Renal pelvis (tissue), 4 donors: ENCODE measurements around the gene RELN. TPM values are rescaled to one million over a fixed set of nuclear protein-coding genes. Genes with fewer than 3 reads are reported as not detected.

ENCODE experiments used
- DNase-seq: peaks from one replicate; pipeline ENCODE4 v3.0.0-alpha.2; 2013
- polyA plus RNA-seq, 3 donors: library from polyadenylated mRNA; unstranded; fragments of 120-200 nt; gene quantifications; one replicate each; pipeline ENCODE4 v1.2.1, GENCODE V29; 2013; ENCODE audit not compliant: insufficient read length in 3 of 3

RELN gene
- polyA plus RNA-seq, 3 donors: 7.1 to 14.8 (median 13.8) TPM

GRCh38 chr7:103718482-103719061, 270.9 kb downstream of the RELN start:
- DNase-seq: no peak

- no peak for DNase-seq
These were observed 271.9 kb downstream of the RELN start for GRCh38 chr7:103717574-103717973.

- no peak for DNase-seq
These were observed 273.9 kb downstream of the RELN start for GRCh38 chr7:103715376-103716120.

- no peak for DNase-seq
These were observed 275.0 kb downstream of the RELN start for GRCh38 chr7:103714376-103714927.

- no peak for DNase-seq
These were observed 276.3 kb downstream of the RELN start for GRCh38 chr7:103712991-103713778.

- no peak for DNase-seq
These were observed 278.0 kb downstream of the RELN start for GRCh38 chr7:103711413-103711812.

GRCh38 chr7:103710247-103710646, 279.2 kb downstream of the RELN start:
- no peak for DNase-seq

GRCh38 chr7:103706805-103707204, 282.7 kb downstream of the RELN start:
- DNase-seq: no peak

GRCh38 chr7:103705542-103705941, 283.9 kb downstream of the RELN start:
- DNase-seq: no peak

- DNase-seq: no peak
These were observed 284.8 kb downstream of the RELN start for GRCh38 chr7:103704701-103705100.

GRCh38 chr7:103702982-103703381, 286.5 kb downstream of the RELN start:
- no peak for DNase-seq

GRCh38 chr7:103702454-103702853, 287.0 kb downstream of the RELN start:
- DNase-seq: no peak

- no peak for DNase-seq
These were observed 290.4 kb downstream of the RELN start for GRCh38 chr7:103699032-103699431.

- no peak for DNase-seq
These were observed 291.4 kb downstream of the RELN start for GRCh38 chr7:103698064-103698463.

GRCh38 chr7:103695521-103695920, 293.9 kb downstream of the RELN start:
- no peak for DNase-seq

- no peak for DNase-seq
These were observed 295.2 kb downstream of the RELN start for GRCh38 chr7:103694304-103694703.

GRCh38 chr7:103691291-103691690, 298.2 kb downstream of the RELN start:
- DNase-seq: no peak

- DNase-seq: no peak
These were observed 299.1 kb downstream of the RELN start for GRCh38 chr7:103690242-103690974.

GRCh38 chr7:103689255-103689654, 300.2 kb downstream of the RELN start:
- no peak for DNase-seq

GRCh38 chr7:103687951-103688350, 301.5 kb downstream of the RELN start:
- no peak for DNase-seq

GRCh38 chr7:103687272-103687671, 302.2 kb downstream of the RELN start:
- DNase-seq: no peak

- DNase-seq: no peak
These were observed 302.7 kb downstream of the RELN start for GRCh38 chr7:103686763-103687162.
